H9 (cell line): ENCODE measurements around the gene PI4K2A. TPM values are rescaled to one million over a fixed set of nuclear protein-coding genes. Genes with fewer than 3 reads are reported as not detected.

Source experiments
- DNase-seq: peaks from one replicate; pipeline ENCODE4 v3.0.0-alpha.2; 2017
- H2AFZ ChIP-seq: one replicate; pipeline ENCODE4 v1.6.1; 2013; ENCODE audit warnings: mild to moderate bottlenecking, low read length, control low read depth, moderate library complexity
- H2AK5ac ChIP-seq: 2 replicates; pipeline ENCODE4 v1.6.1; 2013; ENCODE audit warnings: low read length, control low read depth, mixed read lengths; ENCODE audit not compliant: insufficient read length
- H2BK120ac ChIP-seq: one replicate; pipeline ENCODE4 v1.6.1; 2013; ENCODE audit warnings: low read depth, mild to moderate bottlenecking, low read length, control low read depth, inconsistent platforms; ENCODE audit not compliant: poor library complexity, severe bottlenecking
- H2BK12ac ChIP-seq: 2 replicates; pipeline ENCODE4 v1.6.1; 2013; ENCODE audit warnings: low read length, control low read depth, mixed read lengths, low read depth; ENCODE audit not compliant: insufficient read length
- H2BK15ac ChIP-seq: 2 replicates; pipeline ENCODE4 v1.6.1; 2013; ENCODE audit warnings: low read depth, low read length, control low read depth
- H2BK20ac ChIP-seq: one replicate; pipeline ENCODE4 v1.6.1; 2013; ENCODE audit warnings: low read depth, mild to moderate bottlenecking, low read length, control low read depth, inconsistent platforms; ENCODE audit not compliant: poor library complexity, severe bottlenecking
- H2BK5ac ChIP-seq: 2 replicates; pipeline ENCODE4 v1.6.1; 2013; ENCODE audit warnings: low read length, control low read depth, mixed read lengths; ENCODE audit not compliant: insufficient read length
- H3K14ac ChIP-seq: 2 replicates; pipeline ENCODE4 v1.6.1; 2013; ENCODE audit warnings: low read length, control low read depth; ENCODE audit not compliant: insufficient read depth
- H3K18ac ChIP-seq: 2 replicates; pipeline ENCODE4 v1.6.1; 2013; ENCODE audit warnings: low read depth, mild to moderate bottlenecking, mixed read lengths, low read length, control low read depth; ENCODE audit not compliant: insufficient read length
- H3K23ac ChIP-seq: 2 replicates; pipeline ENCODE4 v1.6.1; 2013; ENCODE audit warnings: low read length, control low read depth, mixed read lengths, low read depth; ENCODE audit not compliant: insufficient read length
- H3K23me2 ChIP-seq: 2 replicates; pipeline ENCODE4 v1.6.1; 2013; ENCODE audit warnings: low read depth, mild to moderate bottlenecking, mixed read lengths, low read length, control low read depth; ENCODE audit not compliant: insufficient read length, poor library complexity, severe bottlenecking
- H3K27ac ChIP-seq: 2 replicates; pipeline ENCODE4 v1.5.1; 2013; ENCODE audit warnings: low read length, control low read depth, mixed read lengths, low read depth; ENCODE audit not compliant: insufficient read length
- H3K27me3 ChIP-seq: 2 replicates; pipeline ENCODE4 v1.6.1; 2013; ENCODE audit warnings: low read length, control low read depth, inconsistent platforms; ENCODE audit not compliant: insufficient read depth
- H3K4ac ChIP-seq: 2 replicates; pipeline ENCODE4 v1.6.1; 2013; ENCODE audit warnings: low read depth, mild to moderate bottlenecking, control low read depth, inconsistent platforms, low read length, moderate library complexity
- H3K4me1 ChIP-seq: 2 replicates; pipeline ENCODE4 v1.6.1; 2013; ENCODE audit warnings: low read length, control low read depth, inconsistent platforms; ENCODE audit not compliant: insufficient read depth
- H3K4me2 ChIP-seq: 2 replicates; pipeline ENCODE4 v1.6.1; 2013; ENCODE audit warnings: low read length, control low read depth, mixed read lengths; ENCODE audit not compliant: insufficient read length, insufficient read depth
- H3K56ac ChIP-seq: 2 replicates; pipeline ENCODE4 v1.6.1; 2013; ENCODE audit warnings: low read depth, mild to moderate bottlenecking, mixed read lengths, low read length, control low read depth; ENCODE audit not compliant: insufficient read length
- H3K79me1 ChIP-seq: 2 replicates; pipeline ENCODE4 v1.6.1; 2013; ENCODE audit warnings: low read depth, mild to moderate bottlenecking, moderate library complexity, low read length, control low read depth, inconsistent platforms; ENCODE audit not compliant: insufficient read depth, poor library complexity, severe bottlenecking
- H3K79me2 ChIP-seq: 2 replicates; pipeline ENCODE4 v1.6.1; 2013; ENCODE audit warnings: low read length, control low read depth, inconsistent platforms; ENCODE audit not compliant: insufficient read depth
- H3K9ac ChIP-seq: 2 replicates; pipeline ENCODE4 v1.6.1; 2013; ENCODE audit warnings: low read length, control low read depth, mixed read lengths; ENCODE audit not compliant: insufficient read length; ENCODE audit errors: extremely low read depth
- H3K9me3 ChIP-seq: one replicate; pipeline ENCODE4 v1.6.1; 2013; ENCODE audit warnings: low read depth, low read length, inconsistent platforms; ENCODE audit not compliant: control insufficient read depth
- H3T11ph ChIP-seq: one replicate; pipeline ENCODE4 v1.6.1; 2013; ENCODE audit warnings: mild to moderate bottlenecking, low read length, control low read depth, inconsistent platforms
- H4K20me1 ChIP-seq: one replicate; pipeline ENCODE4 v1.6.1; 2013; ENCODE audit not compliant: control insufficient read depth, insufficient read length, insufficient read depth
- H4K5ac ChIP-seq: 2 replicates; pipeline ENCODE4 v1.6.1; 2013; ENCODE audit warnings: low read depth, mild to moderate bottlenecking, mixed read lengths, low read length, control low read depth; ENCODE audit not compliant: insufficient read length
- H4K8ac ChIP-seq: replicated peaks from 2 replicates; pipeline ENCODE4 v1.6.1; 2013; ENCODE audit warnings: low read length, control low read depth, mixed read lengths, low read depth; ENCODE audit not compliant: insufficient read length
- H4K91ac ChIP-seq: 2 replicates; pipeline ENCODE4 v1.6.1; 2013; ENCODE audit warnings: low read depth, mild to moderate bottlenecking, moderate library complexity, mixed read lengths, low read length, control low read depth; ENCODE audit not compliant: insufficient read length
- H3K27ac Mint-ChIP-seq, 3 experiments: 2 replicates in 2 of 3; 3 replicates in 1 of 3; pipeline ENCODE4 v1.8.0; 2020 to 2021; ENCODE audit warnings: mixed read lengths in 3 of 3, mild to moderate bottlenecking in 1 of 3, moderate library complexity in 1 of 3
- H3K27me3 Mint-ChIP-seq: 2 replicates; pipeline ENCODE4 v1.8.0; 2021; ENCODE audit warnings: low read depth, mild to moderate bottlenecking, moderate library complexity, mixed read lengths
- H3K36me3 Mint-ChIP-seq, 3 experiments: 2 replicates in 2 of 3; 3 replicates in 1 of 3; pipeline ENCODE4 v1.8.0; 2020 to 2021; ENCODE audit warnings: low read depth in 3 of 3, mixed read lengths in 3 of 3; ENCODE audit not compliant: insufficient read depth in 1 of 3
- H3K4me1 Mint-ChIP-seq, 2 experiments: 2 replicates each; pipeline ENCODE4 v1.8.0; 2020; ENCODE audit warnings: mixed read lengths in 2 of 2
- H3K4me3 Mint-ChIP-seq, 2 experiments: 2 replicates in 1 of 2; 3 replicates in 1 of 2; pipeline ENCODE4 v1.8.0; 2020 to 2021; ENCODE audit warnings: mild to moderate bottlenecking in 2 of 2, mixed read lengths in 2 of 2, moderate library complexity in 1 of 2
- H3K9me3 Mint-ChIP-seq, 2 experiments: 2 replicates in 1 of 2; 3 replicates in 1 of 2; pipeline ENCODE4 v1.8.0; 2020; ENCODE audit warnings: mild to moderate bottlenecking in 2 of 2, mixed read lengths in 2 of 2, moderate library complexity in 1 of 2
- WGBS: extraction: QIAGEN DNeasy Blood & Tissue Kit; methylation state at CpG from one replicate; pipeline ENCODE4 v1.1.7; 2013; ENCODE audit warnings: missing lambda C conversion rate, low lambda C conversion rate, mixed read lengths; ENCODE audit not compliant: insufficient read length; ENCODE audit errors: extremely low coverage; 5-methylcytosine and 5-hydroxymethylcytosine counted together
- total RNA-seq: library from RNA; stranded (reverse); gene quantifications from 2 replicates; pipeline ENCODE4 v1.2.1, GENCODE V29; 2021
- TF ChIP-seq, protein P1 (sequence below): fragments of 200-600 bp; sonication (generic); conservative IDR thresholded peaks from 3 replicates; pipeline ENCODE4 v1.8.0; 2021; ENCODE audit warnings: antibody characterized with exemption, mild to moderate bottlenecking

Gene PI4K2A
- total RNA-seq, 1 experiment from 2014 or later: 30.9 TPM

GRCh38 chr10:97664282-97664850, 23.9 kb downstream of the PI4K2A start:
- Histone ChIP-seq H2BK5ac (no peak overlapping the region), H2BK120ac (no peak overlapping the region), H2AK5ac (no peak overlapping the region), H4K5ac (no peak overlapping the region), H3K4me2 (no peak overlapping the region), H3K79me1 (no peaks in the 10 kb centered on the region), H2AFZ (no peak overlapping the region), H4K8ac (no peak overlapping the region), H2BK12ac (no peak overlapping the region), H3K4ac (no peak overlapping the region), H4K91ac (no peak overlapping the region), H3K4me1 (no peaks in the 10 kb centered on the region), H3K9ac (no peak overlapping the region), H4K20me1 (no peaks in the 10 kb centered on the region), H2BK20ac (no peak overlapping the region), H3K27me3 (no peaks in the 10 kb centered on the region), H3K9me3 (no peaks in the 10 kb centered on the region), H3K18ac (no peak overlapping the region), H3K14ac (no peak overlapping the region), H3K79me2 (0 out of 2 replicates have a peak, but pooled peaks cover 1% of the 10 kb centered on the region), H2BK15ac (no peak overlapping the region), H3K27ac (no peak overlapping the region), H3K23me2 (no peaks in the 10 kb centered on the region), H3K56ac (no peak overlapping the region), H3K23ac (no peak overlapping the region), H3T11ph (no peak overlapping the region)
- peaks cover 23 to 79% (median 65%) of the 10 kb centered on the region in 3 experiments for H3K36me3 Mint-ChIP-seq
- DNase-seq: no peak
- no peak overlapping the region for H3K4me3 Mint-ChIP-seq
- H3K27me3 Mint-ChIP-seq: no peaks in the 10 kb centered on the region
- TF ChIP-seq, protein P1, sequence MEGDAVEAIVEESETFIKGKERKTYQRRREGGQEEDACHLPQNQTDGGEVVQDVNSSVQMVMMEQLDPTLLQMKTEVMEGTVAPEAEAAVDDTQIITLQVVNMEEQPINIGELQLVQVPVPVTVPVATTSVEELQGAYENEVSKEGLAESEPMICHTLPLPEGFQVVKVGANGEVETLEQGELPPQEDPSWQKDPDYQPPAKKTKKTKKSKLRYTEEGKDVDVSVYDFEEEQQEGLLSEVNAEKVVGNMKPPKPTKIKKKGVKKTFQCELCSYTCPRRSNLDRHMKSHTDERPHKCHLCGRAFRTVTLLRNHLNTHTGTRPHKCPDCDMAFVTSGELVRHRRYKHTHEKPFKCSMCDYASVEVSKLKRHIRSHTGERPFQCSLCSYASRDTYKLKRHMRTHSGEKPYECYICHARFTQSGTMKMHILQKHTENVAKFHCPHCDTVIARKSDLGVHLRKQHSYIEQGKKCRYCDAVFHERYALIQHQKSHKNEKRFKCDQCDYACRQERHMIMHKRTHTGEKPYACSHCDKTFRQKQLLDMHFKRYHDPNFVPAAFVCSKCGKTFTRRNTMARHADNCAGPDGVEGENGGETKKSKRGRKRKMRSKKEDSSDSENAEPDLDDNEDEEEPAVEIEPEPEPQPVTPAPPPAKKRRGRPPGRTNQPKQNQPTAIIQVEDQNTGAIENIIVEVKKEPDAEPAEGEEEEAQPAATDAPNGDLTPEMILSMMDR: no peak
- H3K9me3 Mint-ChIP-seq: no peaks in the 10 kb centered on the region
- no CpG with 5 or more reads among the region's 1 CpG for WGBS
- H3K4me1 Mint-ChIP-seq: no peaks in the 10 kb centered on the region
- no peak overlapping the region for H3K27ac Mint-ChIP-seq
